Astrocyte of the spinal cord (primary cell): ENCODE data around the gene KRT85.
A peak's percentile ranks its signal among the peaks of the same experiment; 100 is the strongest.
"Not testable (repeated sequence)": the region's sequence is repeated elsewhere in the genome, so short reads cannot be mapped to it uniquely, and the experiment has no call there.

Experiments
- DNase-seq: peaks from one replicate; pipeline ENCODE4 v3.0.0; 2011; ENCODE audit warnings: low read depth, low spot score
- H3K4me3 ChIP-seq: 2 replicates; pipeline ENCODE4 v1.5.1; 2011; ENCODE audit warnings: low read depth, mild to moderate bottlenecking, low read length, moderate library complexity
- in situ Hi-C: cut with HindIII; loops from 2 replicates; pipeline ENCODE4 v1.10.0; 2017; ENCODE audit warnings: low sequenced_read_pairs
- TF ChIP-seq, protein P1 (sequence below): IDR thresholded peaks from 2 replicates; pipeline ENCODE4 v1.5.1; 2012; ENCODE audit warnings: low read depth, mild to moderate bottlenecking, low read length, inconsistent platforms

KRT85 gene

DNA sequence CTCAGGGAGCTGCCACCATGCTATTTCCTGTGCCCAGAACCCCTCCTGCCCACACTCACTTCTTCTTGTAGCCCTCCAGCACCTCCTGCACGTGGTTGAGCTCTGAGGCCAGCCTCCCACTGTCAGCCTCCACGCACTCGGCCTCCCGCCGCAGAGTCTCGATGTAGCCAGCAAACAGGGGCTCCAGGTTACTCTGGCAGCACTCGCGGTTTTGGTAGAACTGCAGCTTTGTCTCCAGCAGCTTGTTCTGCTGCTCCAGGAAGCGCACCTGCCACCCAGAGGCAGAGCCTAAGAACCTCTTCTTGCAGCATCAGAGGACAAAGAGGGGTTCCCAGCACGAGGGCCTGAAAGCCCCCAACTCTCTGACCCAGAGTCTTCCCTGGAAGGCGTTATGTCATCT is 48.2 kb downstream of the KRT85 start:
- TF ChIP-seq, protein P1, sequence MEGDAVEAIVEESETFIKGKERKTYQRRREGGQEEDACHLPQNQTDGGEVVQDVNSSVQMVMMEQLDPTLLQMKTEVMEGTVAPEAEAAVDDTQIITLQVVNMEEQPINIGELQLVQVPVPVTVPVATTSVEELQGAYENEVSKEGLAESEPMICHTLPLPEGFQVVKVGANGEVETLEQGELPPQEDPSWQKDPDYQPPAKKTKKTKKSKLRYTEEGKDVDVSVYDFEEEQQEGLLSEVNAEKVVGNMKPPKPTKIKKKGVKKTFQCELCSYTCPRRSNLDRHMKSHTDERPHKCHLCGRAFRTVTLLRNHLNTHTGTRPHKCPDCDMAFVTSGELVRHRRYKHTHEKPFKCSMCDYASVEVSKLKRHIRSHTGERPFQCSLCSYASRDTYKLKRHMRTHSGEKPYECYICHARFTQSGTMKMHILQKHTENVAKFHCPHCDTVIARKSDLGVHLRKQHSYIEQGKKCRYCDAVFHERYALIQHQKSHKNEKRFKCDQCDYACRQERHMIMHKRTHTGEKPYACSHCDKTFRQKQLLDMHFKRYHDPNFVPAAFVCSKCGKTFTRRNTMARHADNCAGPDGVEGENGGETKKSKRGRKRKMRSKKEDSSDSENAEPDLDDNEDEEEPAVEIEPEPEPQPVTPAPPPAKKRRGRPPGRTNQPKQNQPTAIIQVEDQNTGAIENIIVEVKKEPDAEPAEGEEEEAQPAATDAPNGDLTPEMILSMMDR: no peak
- in situ Hi-C loops: no loop called here

DNA sequence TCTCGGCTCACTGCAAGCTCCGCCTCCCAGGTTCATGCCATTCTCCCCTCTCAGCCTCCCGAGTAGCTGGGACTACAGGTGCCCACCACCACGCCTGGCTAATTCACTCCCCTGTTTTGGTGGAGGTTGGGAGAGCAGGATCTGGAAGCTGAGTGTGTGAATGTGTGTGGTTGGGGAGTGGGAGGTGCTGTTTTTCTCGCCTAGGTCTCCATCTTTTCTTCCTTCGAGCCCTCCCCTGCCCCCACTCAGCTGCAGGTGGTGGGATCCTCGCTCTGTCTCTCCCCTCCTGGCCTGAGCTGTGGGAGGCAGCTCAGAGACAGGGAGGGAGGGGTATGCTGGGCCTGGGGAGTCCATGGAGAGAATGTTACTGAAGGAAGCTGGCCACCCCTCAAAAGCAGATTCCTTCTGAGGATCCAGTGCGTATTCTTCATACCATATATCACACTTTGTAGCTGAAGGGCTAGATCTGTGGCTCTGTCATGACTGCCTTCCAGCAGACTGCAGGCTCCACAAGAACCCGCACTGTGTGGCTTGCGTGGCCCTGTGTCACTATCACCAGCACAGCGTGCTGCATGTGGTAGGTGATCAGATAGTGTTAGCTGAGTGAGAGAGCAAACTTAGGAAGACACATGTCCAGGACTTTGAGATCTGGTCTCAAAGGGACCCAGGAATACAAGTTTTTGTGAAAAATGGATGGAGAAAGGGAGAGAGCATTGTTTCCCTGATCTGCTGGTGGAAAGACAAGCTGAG is 48.9 kb downstream of the KRT85 start:
- no peak for DNase-seq
- in situ Hi-C loops: no loop called here

More for the DNA sequence above, 48.2 kb downstream of the KRT85 start:
- DNase-seq: no peak
- H3K4me3 ChIP-seq: no peak overlapping the region

DNA sequence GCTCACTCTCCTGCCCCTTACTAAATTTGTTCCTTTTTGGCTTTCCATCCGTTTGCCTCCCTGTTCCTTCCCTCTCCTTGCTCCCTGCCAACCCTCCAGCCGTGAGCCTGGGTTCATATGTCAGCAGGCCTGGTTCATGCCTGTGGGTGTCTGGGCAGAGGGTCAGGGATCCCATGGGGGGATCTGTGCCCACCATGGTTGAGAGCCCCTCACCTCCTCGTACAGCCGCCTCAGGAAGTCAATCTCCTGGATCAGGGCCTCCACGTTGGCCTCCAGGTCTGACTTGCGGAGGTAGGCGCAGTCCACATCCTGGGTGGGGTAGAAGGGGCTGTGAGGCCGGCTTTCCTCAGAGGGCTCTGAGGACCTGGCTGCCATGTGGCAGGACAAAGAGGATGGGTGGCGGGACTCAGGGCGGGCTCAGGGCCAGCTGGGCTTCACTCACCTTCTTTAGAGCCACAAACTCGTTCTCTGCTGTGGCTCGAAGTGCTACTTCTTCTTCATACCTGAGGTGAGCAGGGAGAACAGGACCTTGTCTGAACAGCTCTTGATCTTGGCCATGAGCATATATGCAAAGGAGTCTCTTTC is 49.7 kb downstream of the KRT85 start:
- TF ChIP-seq, protein P1: no peak
- H3K4me3 ChIP-seq: no peak overlapping the region
- no peak for DNase-seq
- in situ Hi-C loops: no loop called here

More for the DNA sequence above, 48.9 kb downstream of the KRT85 start:
- TF ChIP-seq, protein P1: no peak
- H3K4me3 ChIP-seq: no peak overlapping the region

DNA sequence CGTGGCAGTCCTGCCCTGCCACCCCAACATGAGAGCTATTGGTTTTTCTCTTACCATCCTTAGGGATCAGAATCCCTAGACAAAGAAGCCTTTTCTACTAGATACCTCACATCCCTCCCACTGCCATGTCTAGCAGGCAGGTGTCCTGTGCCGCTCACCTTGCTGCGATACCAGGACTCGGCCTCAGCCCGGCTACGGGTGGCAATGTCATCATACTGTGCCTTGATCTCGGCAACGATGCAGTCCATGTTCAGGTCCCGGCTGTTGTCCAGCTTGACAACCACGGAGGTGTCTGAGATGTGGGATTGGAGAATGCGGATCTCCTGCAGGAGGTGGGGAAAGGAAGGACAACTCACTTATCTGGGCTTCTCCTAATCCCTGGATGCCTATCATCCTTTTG is 50.6 kb downstream of the KRT85 start:
- no peak for DNase-seq
- TF ChIP-seq, protein P1: no peak
- in situ Hi-C loops: no loop called here

DNA sequence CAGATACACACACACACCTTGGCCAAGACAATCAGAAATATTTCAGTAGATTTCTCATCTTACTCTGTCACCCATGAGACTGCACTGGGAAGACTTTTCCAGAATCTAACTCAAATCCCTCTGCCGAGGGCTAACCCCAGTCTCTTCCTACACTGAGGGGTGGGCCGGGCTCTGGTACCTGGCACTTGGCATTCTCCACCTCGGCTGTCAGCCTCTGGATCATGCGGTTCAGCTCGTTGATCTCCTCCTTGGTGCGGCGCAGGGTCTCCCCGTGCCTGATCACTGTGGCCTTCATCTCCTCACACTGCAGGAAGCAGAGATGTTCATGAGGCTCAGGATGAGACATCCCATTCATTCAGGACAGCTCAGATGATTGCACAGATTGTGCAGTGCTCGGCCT is 51.0 kb downstream of the KRT85 start:
- TF ChIP-seq, protein P1: no peak
- in situ Hi-C loops: no loop called here
- H3K4me3 ChIP-seq: no peak overlapping the region
- DNase-seq: no peak

More for the DNA sequence above, 50.6 kb downstream of the KRT85 start:
- H3K4me3 ChIP-seq: no peak overlapping the region

DNA sequence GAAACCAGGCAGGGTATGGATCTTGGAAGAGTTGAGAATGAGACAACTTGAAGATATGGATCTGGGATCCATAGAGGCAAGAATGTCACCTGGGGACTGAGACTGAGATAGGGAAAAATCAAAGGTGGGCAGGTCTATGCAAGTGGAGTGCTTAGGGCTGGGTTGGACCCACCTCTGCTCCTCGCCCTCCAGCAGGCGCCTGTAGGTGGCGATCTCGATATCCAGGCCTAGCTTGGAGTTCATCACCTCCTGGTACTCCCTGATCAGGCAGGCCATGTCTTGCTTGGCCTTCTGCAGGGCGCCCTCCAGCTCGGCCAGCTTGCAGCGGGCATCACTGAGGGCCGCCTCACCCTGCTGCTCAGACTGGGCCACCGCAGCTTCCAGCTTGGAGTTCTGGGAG is 51.6 kb downstream of the KRT85 start:
- in situ Hi-C loops, H3K4me3 ChIP-seq, DNase-seq: not testable (repeated sequence)
- TF ChIP-seq, protein P1: peak; percentile 46
